WERI-Rb-1 (cell line): ENCODE data around the gene CGREF1.
A peak's percentile ranks its signal among the peaks of the same experiment; 100 is the strongest.

Experiments used
- DNase-seq: peaks from one replicate; pipeline ENCODE4 v3.0.0-alpha.2; 2020
- H3K27ac ChIP-seq: fragments of 250-450 bp; sonication (Bioruptor Pico); 2 replicates; pipeline ENCODE4 v1.5.1; 2020; ENCODE audit warnings: mild to moderate bottlenecking, moderate library complexity
- H3K27me3 ChIP-seq: fragments of 250-450 bp; sonication (Bioruptor Pico); 2 replicates; pipeline ENCODE4 v1.5.1; 2021; ENCODE audit warnings: mild to moderate bottlenecking, low read depth, moderate library complexity; ENCODE audit not compliant: insufficient read depth, severe bottlenecking
- H3K36me3 ChIP-seq: fragments of 250-450 bp; sonication (Bioruptor Pico); 2 replicates; pipeline ENCODE4 v1.5.1; 2020; ENCODE audit warnings: mild to moderate bottlenecking, moderate library complexity
- H3K4me3 ChIP-seq: 2 replicates; pipeline ENCODE4 v1.5.1; 2011; ENCODE audit warnings: low read depth, mild to moderate bottlenecking, control low read depth, low read length
- H3K9me3 ChIP-seq: fragments of 250-450 bp; sonication (Bioruptor Pico); 2 replicates; pipeline ENCODE4 v1.5.1; 2021; ENCODE audit warnings: mild to moderate bottlenecking, moderate library complexity; ENCODE audit not compliant: severe bottlenecking
- TF ChIP-seq, protein P1 (sequence below): IDR thresholded peaks from 2 replicates; pipeline ENCODE4 v1.5.1; 2011; ENCODE audit warnings: low read depth, mild to moderate bottlenecking, control low read depth, inconsistent platforms, low read length

The CGREF1 gene

DNA sequence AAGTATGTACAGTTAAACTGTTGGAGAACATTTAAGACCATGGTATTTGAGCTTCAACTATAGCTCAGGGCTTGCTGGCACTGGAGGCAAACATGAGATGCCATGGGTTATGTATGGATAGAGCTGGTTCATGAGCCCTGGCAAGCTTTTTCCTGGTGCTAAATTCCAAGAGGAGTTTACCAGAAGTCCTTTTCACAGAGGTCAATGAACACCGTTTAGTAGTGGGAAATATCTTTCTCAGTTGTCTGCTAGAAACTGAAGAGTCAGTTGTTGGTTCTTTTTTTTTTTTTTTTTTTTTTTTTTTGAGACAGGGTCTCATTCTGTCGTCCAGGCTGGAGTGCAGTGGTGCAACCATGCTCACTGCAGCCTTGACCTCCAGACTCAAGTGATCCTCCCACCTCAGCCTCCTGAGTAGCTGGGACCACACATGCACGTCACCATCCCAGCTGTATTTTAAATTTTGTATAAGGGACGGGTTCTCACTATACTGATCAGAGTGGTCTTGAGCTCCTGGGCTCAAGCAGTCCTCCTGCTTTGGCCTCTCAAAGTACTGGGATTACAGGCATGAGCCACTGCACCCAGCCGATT, 31.0 kb downstream of the CGREF1 start:
- no peak for DNase-seq
- H3K36me3 ChIP-seq = no peaks in the 10 kb centered on the region

DNA sequence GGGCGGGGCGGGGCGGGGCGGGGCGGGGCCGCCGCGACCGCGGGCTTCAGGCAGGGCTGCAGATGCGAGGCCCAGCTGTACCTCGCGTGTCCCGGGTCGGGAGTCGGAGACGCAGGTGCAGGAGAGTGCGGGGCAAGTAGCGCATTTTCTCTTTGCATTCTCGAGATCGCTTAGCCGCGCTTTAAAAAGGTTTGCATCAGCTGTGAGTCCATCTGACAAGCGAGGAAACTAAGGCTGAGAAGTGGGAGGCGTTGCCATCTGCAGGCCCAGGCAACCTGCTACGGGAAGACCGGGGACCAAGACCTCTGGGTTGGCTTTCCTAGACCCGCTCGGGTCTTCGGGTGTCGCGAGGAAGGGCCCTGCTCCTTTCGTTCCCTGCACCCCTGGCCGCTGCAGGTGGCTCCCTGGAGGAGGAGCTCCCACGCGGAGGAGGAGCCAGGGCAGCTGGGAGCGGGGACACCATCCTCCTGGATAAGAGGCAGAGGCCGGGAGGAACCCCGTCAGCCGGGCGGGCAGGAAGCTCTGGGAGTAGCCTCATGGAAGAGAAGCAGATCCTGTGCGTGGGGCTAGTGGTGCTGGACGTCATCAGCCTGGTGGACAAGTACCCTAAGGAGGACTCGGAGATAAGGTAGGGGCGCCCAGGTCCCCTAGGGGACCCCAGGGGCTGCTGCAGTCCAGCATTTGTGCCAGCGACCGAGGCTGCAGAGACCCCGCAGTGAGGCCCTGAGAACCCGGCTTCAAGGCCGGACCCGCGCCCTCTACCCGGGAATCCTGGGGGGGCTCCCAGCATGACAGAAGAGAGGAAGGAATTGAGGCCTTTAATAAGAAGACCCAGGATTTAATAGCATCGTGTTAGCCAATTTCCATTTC, 32.0 kb downstream of the CGREF1 start, which contains the start of gene KHK:
Gene KHK, plus strand, starts transcription at position 49 of the 870 bp plus-strand sequence. Its CDS starts 488 bp downstream, at position 537.
- Histone ChIP-seq H3K36me3 (no peaks in the 10 kb centered on the region), H3K4me3 (peak within 1 kb of the TSS; percentile 79), H3K27me3 (no peaks in the 10 kb centered on the region), H3K9me3 (no peaks in the 10 kb centered on the region), H3K27ac (peak within 1 kb of the TSS; percentile 74)
- DNase-seq = peak; percentile 85
- TF ChIP-seq, protein P1, sequence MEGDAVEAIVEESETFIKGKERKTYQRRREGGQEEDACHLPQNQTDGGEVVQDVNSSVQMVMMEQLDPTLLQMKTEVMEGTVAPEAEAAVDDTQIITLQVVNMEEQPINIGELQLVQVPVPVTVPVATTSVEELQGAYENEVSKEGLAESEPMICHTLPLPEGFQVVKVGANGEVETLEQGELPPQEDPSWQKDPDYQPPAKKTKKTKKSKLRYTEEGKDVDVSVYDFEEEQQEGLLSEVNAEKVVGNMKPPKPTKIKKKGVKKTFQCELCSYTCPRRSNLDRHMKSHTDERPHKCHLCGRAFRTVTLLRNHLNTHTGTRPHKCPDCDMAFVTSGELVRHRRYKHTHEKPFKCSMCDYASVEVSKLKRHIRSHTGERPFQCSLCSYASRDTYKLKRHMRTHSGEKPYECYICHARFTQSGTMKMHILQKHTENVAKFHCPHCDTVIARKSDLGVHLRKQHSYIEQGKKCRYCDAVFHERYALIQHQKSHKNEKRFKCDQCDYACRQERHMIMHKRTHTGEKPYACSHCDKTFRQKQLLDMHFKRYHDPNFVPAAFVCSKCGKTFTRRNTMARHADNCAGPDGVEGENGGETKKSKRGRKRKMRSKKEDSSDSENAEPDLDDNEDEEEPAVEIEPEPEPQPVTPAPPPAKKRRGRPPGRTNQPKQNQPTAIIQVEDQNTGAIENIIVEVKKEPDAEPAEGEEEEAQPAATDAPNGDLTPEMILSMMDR = no peak

More for the DNA sequence above, 31.0 kb downstream of the CGREF1 start:
- TF ChIP-seq, protein P1 = no peak
- H3K4me3 ChIP-seq = no peak overlapping the region
- no peaks in the 10 kb centered on the region for H3K27me3 ChIP-seq
- H3K9me3 ChIP-seq = no peaks in the 10 kb centered on the region
- H3K27ac ChIP-seq = no peak overlapping the region

DNA sequence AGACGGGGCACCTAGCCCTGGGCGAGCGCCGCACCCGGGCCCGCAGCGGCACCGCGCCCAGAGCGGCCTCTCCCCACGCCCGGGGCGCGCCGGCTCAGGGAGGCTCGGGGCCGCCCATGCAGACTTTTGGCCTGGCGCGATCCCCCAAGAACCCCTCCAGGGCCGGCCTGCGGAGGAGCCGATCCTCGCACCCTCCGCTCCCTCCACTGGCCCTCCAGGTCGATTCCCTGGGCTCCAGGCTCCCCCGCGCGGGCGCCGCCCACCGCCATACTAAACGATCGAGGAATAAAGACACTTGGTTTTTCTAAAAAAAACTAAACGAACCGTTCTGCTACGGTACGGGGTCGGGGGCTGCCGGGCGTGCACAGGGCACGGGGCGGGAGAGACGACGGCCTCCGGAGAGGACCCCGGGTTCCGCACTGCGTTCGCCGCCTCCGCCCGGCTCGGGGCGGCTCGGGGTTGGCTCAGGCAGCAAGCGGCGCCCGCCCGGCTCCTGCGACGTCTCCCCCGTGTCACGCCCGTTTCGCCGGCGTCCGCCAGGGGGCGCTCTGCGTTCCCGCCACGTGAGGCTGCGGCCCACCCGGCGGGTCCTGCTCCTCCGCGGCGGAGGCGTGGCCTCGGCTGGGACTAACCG, 32.7 kb downstream of the CGREF1 start:
- H3K4me3 ChIP-seq = peak overlapping the region; percentile 79
- H3K27ac ChIP-seq = peak overlapping the region; percentile 74
- H3K9me3 ChIP-seq = no peaks in the 10 kb centered on the region
- TF ChIP-seq, protein P1 = peak; percentile 96
- H3K27me3 ChIP-seq = no peaks in the 10 kb centered on the region
- no peaks in the 10 kb centered on the region for H3K36me3 ChIP-seq
- peak; percentile 97 for DNase-seq

DNA sequence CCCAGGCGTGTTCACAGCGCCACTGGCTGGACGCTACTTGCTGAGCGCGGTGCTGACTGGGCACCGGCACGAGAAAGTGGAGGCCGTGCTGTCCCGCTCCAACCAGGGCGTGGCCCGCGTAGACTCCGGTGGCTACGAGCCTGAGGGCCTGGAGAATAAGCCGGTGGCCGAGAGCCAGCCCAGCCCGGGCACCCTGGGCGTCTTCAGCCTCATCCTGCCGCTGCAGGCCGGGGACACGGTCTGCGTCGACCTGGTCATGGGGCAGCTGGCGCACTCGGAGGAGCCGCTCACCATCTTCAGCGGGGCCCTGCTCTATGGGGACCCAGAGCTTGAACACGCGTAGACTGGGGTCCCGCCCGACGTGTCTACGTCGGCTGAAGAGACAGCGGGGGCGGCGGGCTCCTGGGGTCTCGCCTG, 33.2 kb downstream of the CGREF1 start:
- H3K27ac ChIP-seq = peak overlapping the region; percentile 74

GRCh38 chr2:27085062-27085672, 33.8 kb downstream of the CGREF1 start:
- DNase-seq = no peak
- Histone ChIP-seq H3K27me3 (no peaks in the 10 kb centered on the region), H3K36me3 (no peaks in the 10 kb centered on the region), H3K9me3 (no peaks in the 10 kb centered on the region), H3K27ac (no peak overlapping the region; the same call in 1 of the 2 replicates), H3K4me3 (peak overlapping the region; percentile 74)
- TF ChIP-seq, protein P1 = no peak

More for the DNA sequence above, 33.2 kb downstream of the CGREF1 start:
- Histone ChIP-seq H3K36me3 (no peaks in the 10 kb centered on the region), H3K9me3 (no peaks in the 10 kb centered on the region), H3K27me3 (no peaks in the 10 kb centered on the region), H3K4me3 (peak overlapping the region; percentile 74)
- TF ChIP-seq, protein P1 = peak; percentile 88
- DNase-seq = peak; percentile 88
